HepG2 (cell line): ENCODE results near the gene UCP3. TPM values are rescaled to one million over a fixed set of nuclear protein-coding genes. Genes with fewer than 3 reads are reported as not detected.

Experiments used
- ATAC-seq: fragments of 200-7000 bp; cut with Tn5 transposase; 3 replicates; pipeline ENCODE4 v1.9.1; 2020; ENCODE audit warnings: mild to moderate bottlenecking, moderate library complexity
- BruUV-seq: library from RNA; stranded (reverse); fragments of 400-500 nt; replicated peaks from 2 replicates; lab custom pipeline; 2021; lab: Mats Ljungman, UMichigan
- CTCF ChIA-PET: fragments of 300-600 bp; formaldehyde crosslinking; extraction: SDS; loops from one replicate; lab custom pipeline; 2021; ENCODE audit warnings: low total read pairs, inconsistent platforms, low intra/inter-chr PET ratio; lab: Yijun Ruan, JAX
- POLR2A ChIA-PET: fragments of 350-600 bp; sonication (Branson Sonifier 250); formaldehyde crosslinking; loops from one replicate; lab custom pipeline; 2020; ENCODE audit warnings: antibody characterized with exemption, inconsistent platforms; lab: Yijun Ruan, JAX
- DNase-seq: peaks from one replicate; pipeline ENCODE4 v3.0.0-alpha.2; 2015; ENCODE audit warnings: low spot score
- FAIRE-seq: peaks from 3 replicates; lab custom pipeline; 2011; peaks lifted over from hg19 to GRCh38; lab: Jason Lieb, UNC
- H2AFZ ChIP-seq: one replicate; pipeline ENCODE4 v1.6.1; 2011; ENCODE audit warnings: low read length, inconsistent platforms
- H3K27ac ChIP-seq: fragments of 300-600 bp; 3 replicates; pipeline ENCODE4 v1.8.0; 2011; ENCODE audit warnings: mixed run types, mild to moderate bottlenecking, mixed read lengths, low read length, inconsistent platforms; ENCODE audit not compliant: insufficient read depth; ENCODE audit errors: extremely low read length
- H3K27me3 ChIP-seq, 2 experiments: fragments of 200-600 bp in 1 of 2; 2 replicates in 1 of 2; 3 replicates in 1 of 2; pipeline versions ENCODE4 v1.6.0 to v1.8.0; 2011; ENCODE audit warnings: low read length in 2 of 2, mild to moderate bottlenecking in 2 of 2, moderate library complexity in 2 of 2, inconsistent platforms in 1 of 2; ENCODE audit not compliant: insufficient read depth in 2 of 2, control insufficient read depth in 1 of 2
- H3K36me3 ChIP-seq, 2 experiments: fragments of 200-600 bp in 1 of 2; replicated peaks in 1 of 2; 2 replicates in 1 of 2; 3 replicates in 1 of 2; pipeline versions ENCODE4 v1.5.1 to v1.8.0; 2011; ENCODE audit warnings: low read length in 2 of 2, inconsistent platforms in 1 of 2; ENCODE audit not compliant: insufficient read depth in 2 of 2, control insufficient read depth in 1 of 2
- H3K4me1 ChIP-seq: 2 replicates; pipeline ENCODE4 v1.5.1; 2012; ENCODE audit warnings: low read length, inconsistent platforms; ENCODE audit not compliant: insufficient read depth
- H3K4me2 ChIP-seq: 2 replicates; pipeline ENCODE4 v1.6.0; 2011; ENCODE audit warnings: low read depth, low read length, inconsistent platforms
- H3K4me3 ChIP-seq, 3 experiments: fragments of 200-600 bp in 1 of 3; sonication (generic), shearing (Covaris generic) in 1 of 3; replicated peaks in 1 of 3; 2 replicates each; pipeline ENCODE4 v1.5.1; 2011 to 2016; ENCODE audit warnings: low read length in 3 of 3, inconsistent platforms in 2 of 3, low read depth in 2 of 3, mild to moderate bottlenecking in 2 of 3, control low read depth in 1 of 3, mixed read lengths in 1 of 3; ENCODE audit not compliant: insufficient read depth in 1 of 3
- H3K79me2 ChIP-seq: one replicate; pipeline ENCODE4 v1.6.1; 2011; ENCODE audit warnings: low read length, inconsistent platforms; ENCODE audit not compliant: insufficient read depth
- H3K9ac ChIP-seq: 2 replicates; pipeline ENCODE4 v1.6.0; 2011; ENCODE audit warnings: mild to moderate bottlenecking, low read depth, low read length, inconsistent platforms; ENCODE audit not compliant: insufficient read depth
- H3K9me3 ChIP-seq: 2 replicates; pipeline ENCODE4 v1.5.1; 2012; ENCODE audit warnings: mild to moderate bottlenecking, low read length
- H4K20me1 ChIP-seq: 2 replicates; pipeline ENCODE4 v1.6.0; 2011; ENCODE audit warnings: inconsistent platforms, mild to moderate bottlenecking, low read length, moderate library complexity; ENCODE audit not compliant: insufficient read depth
- KLF9 ChIP-seq: IDR thresholded peaks from 2 replicates; pipeline ENCODE4 v1.6.1; 2016; ENCODE audit warnings: low read depth
- NFYB ChIP-seq: sonication (generic); formaldehyde crosslinking; IDR thresholded peaks from 2 replicates; pipeline ENCODE4 v1.4.0; 2020; ENCODE audit warnings: missing genetic modification reagents
- PTBP1 ChIP-seq: fragments of 200-400 bp; formaldehyde crosslinking; IDR thresholded peaks from 2 replicates; pipeline ENCODE4 v1.6.1; 2018; ENCODE audit warnings: low read length, low read depth; ENCODE audit not compliant: poor library complexity, severe bottlenecking
- RAD21 ChIP-seq: fragments of 450-650 bp; formaldehyde crosslinking; IDR thresholded peaks from 2 replicates; pipeline ENCODE4 v1.5.0; 2020; ENCODE audit warnings: mild to moderate bottlenecking
- ZFP36L1 ChIP-seq: sonication (generic); formaldehyde crosslinking; IDR thresholded peaks from 2 replicates; pipeline ENCODE4 v1.8.0; 2022; ENCODE audit warnings: mild to moderate bottlenecking, missing genetic modification reagents, moderate library complexity
- ZFP36L2 ChIP-seq: sonication (generic); formaldehyde crosslinking; IDR thresholded peaks from 2 replicates; pipeline ENCODE4 v1.4.0; 2020; ENCODE audit warnings: missing genetic modification reagents
- ZKSCAN1 ChIP-seq: fragments of 150-350 bp; IDR thresholded peaks from 2 replicates; pipeline ENCODE4 v1.6.1; 2014; ENCODE audit warnings: low read length
- ZKSCAN8 ChIP-seq: IDR thresholded peaks from 2 replicates; pipeline ENCODE4 v1.6.1; 2016; ENCODE audit warnings: borderline replicate concordance, missing genetic modification reagents, missing compliant biosample characterization
- ZNF12 ChIP-seq: sonication (generic); formaldehyde crosslinking; IDR thresholded peaks from 2 replicates; pipeline ENCODE4 v1.5.0; 2020; ENCODE audit warnings: missing genetic modification reagents
- ZNF274 ChIP-seq: sonication (generic); formaldehyde crosslinking; IDR thresholded peaks from 2 replicates; pipeline ENCODE4 v1.5.1; 2020; ENCODE audit warnings: mild to moderate bottlenecking, missing genetic modification reagents
- ZNF30 ChIP-seq: sonication (generic); formaldehyde crosslinking; IDR thresholded peaks from 2 replicates; pipeline ENCODE4 v1.5.0; 2020; ENCODE audit warnings: mild to moderate bottlenecking, missing genetic modification reagents
- ZNF44 ChIP-seq: sonication (generic); formaldehyde crosslinking; IDR thresholded peaks from 2 replicates; pipeline ENCODE4 v1.5.1; 2020; ENCODE audit warnings: mild to moderate bottlenecking, missing genetic modification reagents
- ZNF672 ChIP-seq: sonication (generic); formaldehyde crosslinking; IDR thresholded peaks from 2 replicates; pipeline ENCODE4 v1.8.1; 2022; ENCODE audit warnings: missing genetic modification reagents
- ZNF709 ChIP-seq: sonication (generic); formaldehyde crosslinking; IDR thresholded peaks from 2 replicates; pipeline ENCODE4 v1.5.0; 2020; ENCODE audit warnings: mild to moderate bottlenecking, missing genetic modification reagents
- ZNF772 ChIP-seq: sonication (generic); formaldehyde crosslinking; IDR thresholded peaks from 2 replicates; pipeline ENCODE4 v1.5.0; 2020; ENCODE audit warnings: mild to moderate bottlenecking, missing genetic modification reagents
- WGBS: methylation state at CpG from one replicate; pipeline ENCODE4 v1.1.6; 2017; ENCODE audit warnings: low lambda C conversion rate; 5-methylcytosine and 5-hydroxymethylcytosine counted together
- in situ Hi-C: cut with HindIII; loops from 2 replicates; pipeline ENCODE4 v1.10.0; 2017; ENCODE audit warnings: low pct_unique_long_range_greater_than_20kb; ENCODE audit not compliant: extremely low pct_ligation_motif_present
- intact Hi-C: fragments of 100-400 bp; cut with micrococcal nuclease; formaldehyde crosslinking; loops from one replicate; pipeline ENCODE4 v1.10.0; 2022; ENCODE audit not compliant: unreplicated experiment
- polyA plus RNA-seq, 8 experiments: library from polyadenylated mRNA; depleted of rRNA in 3 of 8; stranded (reverse) in 7 of 8; unstranded in 1 of 8; fragments of >200 nt; fragmentation: Illumina TruSeq in 4 of 8; extraction: Trizol in 4 of 8; gene quantifications; 2 replicates each; pipeline versions ENCODE4 v1.2.1 to v1.2.3, GENCODE V29; 2011 to 2016; ENCODE audit warnings: low read depth in 4 of 8, missing spikeins in 1 of 8, mixed read lengths in 1 of 8; ENCODE audit not compliant: insufficient read depth in 1 of 8
- total RNA-seq, 5 experiments: library from RNA; depleted of rRNA; stranded (reverse); fragments of >200 nt; fragmentation: Illumina TruSeq; extraction: Trizol; gene quantifications; 2 replicates each; pipeline ENCODE4 v1.2.3, GENCODE V29; 2016; ENCODE audit warnings: low read depth in 1 of 5
- TF ChIP-seq, protein P1 (sequence below): sonication (generic); formaldehyde crosslinking; IDR thresholded peaks from 2 replicates; pipeline ENCODE4 v1.5.0; 2020; ENCODE audit warnings: mild to moderate bottlenecking, missing genetic modification reagents, moderate library complexity
- TF ChIP-seq, protein P2 (sequence below): sonication (generic); formaldehyde crosslinking; IDR thresholded peaks from 2 replicates; pipeline ENCODE4 v1.8.1; 2023; ENCODE audit warnings: mild to moderate bottlenecking, missing genetic modification reagents, borderline replicate concordance
- TF ChIP-seq, protein P3 (sequence below): sonication (generic); formaldehyde crosslinking; IDR thresholded peaks from 2 replicates; pipeline ENCODE4 v1.4.0; 2020; ENCODE audit warnings: missing genetic modification reagents, borderline replicate concordance

Gene UCP3
- total and polyA plus RNA-seq, 2 of the 13 experiments (the other 11 are each of a cell fraction or from before 2014, with no cell fraction given): 0.37 TPM; not detected in 1

DNA sequence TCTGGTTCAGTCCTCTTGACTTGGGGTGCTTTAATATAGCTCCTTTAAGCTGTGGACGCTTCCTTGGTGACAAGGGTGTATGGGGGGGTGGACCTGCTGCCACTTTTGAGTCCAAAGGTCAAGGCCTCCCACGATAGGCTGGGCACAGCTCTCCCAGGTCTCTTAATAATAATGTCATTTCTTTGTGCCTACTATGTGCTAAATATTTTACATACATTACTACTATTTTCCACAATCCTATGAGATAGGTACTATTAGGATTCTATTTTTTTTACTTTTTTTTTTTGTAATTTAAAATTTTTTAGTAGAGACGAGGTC is 304 bp upstream of the UCP3 start:
- Histone ChIP-seq H3K79me2 (no peaks in the 10 kb centered on the region), H3K4me1 (peaks cover 33% of the 10 kb centered on the region), H3K4me3 (no peak overlapping the region), H3K27ac (no peak overlapping the region), H2AFZ (no peak overlapping the region), H3K9me3 (no peaks in the 10 kb centered on the region), H3K36me3 (no peaks in the 10 kb centered on the region), H3K9ac (no peak overlapping the region), H3K4me2 (no peak overlapping the region), H3K27me3 (no peaks in the 10 kb centered on the region), H4K20me1 (no peaks in the 10 kb centered on the region)
- BruUV-seq: no TSS peak
- CTCF ChIA-PET: no interaction called here
- POLR2A ChIA-PET: no interaction called here
- ATAC-seq (no peak), FAIRE-seq (no peak), DNase-seq (no peak)
- intact Hi-C loops (no loop called here), in situ Hi-C loops (no loop called here)
- peak; percentile 64; the same call in 1 of the 2 replicates for TF ChIP-seq ZKSCAN1
- no peak for TF ChIP-seq ZFP36L1 (CRISPR knock-in tag)
- TF ChIP-seq RAD21: no peak
- no peak for TF ChIP-seq NFYB
- TF ChIP-seq KLF9 (CRISPR knock-in tag): no peak
- no peak for TF ChIP-seq PTBP1
- TF ChIP-seq ZFP36L2: no peak
- TF ChIP-seq ZKSCAN8 (CRISPR knock-in tag): no peak
- WGBS: 47% methylated on average over 3 of the region's 3 CpGs

DNA sequence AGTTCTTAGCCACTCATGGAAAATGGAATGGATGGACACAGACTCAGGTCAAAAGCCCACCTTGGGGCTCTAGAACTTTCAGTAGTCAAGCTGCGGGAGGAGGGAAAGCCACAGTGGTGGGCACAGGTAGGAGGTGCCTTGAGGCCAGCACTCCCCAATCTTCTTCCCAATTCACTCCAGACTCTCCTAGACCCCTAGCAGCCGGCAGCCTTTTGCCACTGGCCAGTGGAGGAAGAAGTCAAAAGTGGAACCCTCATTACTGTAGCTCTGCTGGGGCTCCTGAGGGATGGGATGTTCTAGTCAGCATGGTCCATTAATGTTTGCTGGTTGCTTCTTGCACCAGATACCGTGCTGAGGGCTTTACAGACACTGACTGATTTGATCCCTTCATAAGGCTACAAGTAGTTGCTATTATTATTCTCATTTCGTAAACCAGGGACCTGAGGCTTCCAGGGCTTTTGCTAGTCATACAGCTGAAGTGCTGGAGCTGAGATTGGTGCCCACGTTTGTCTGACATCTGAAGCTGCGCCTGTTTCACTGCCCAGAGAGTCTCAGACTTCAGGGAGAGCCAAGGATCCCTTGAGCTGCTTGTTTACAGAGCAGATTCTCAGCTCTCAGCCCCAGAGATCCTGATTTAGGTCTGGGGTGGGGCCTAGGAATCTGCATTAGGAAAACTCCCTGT is 1.1 kb downstream of the UCP3 start:
- ATAC-seq (no peak), FAIRE-seq (no peak), DNase-seq (no peak)
- Histone ChIP-seq H3K27ac (no peak overlapping the region), H3K36me3 (no peaks in the 10 kb centered on the region), H3K4me2 (no peak overlapping the region), H3K79me2 (no peaks in the 10 kb centered on the region), H3K4me3 (no peak overlapping the region), H3K9me3 (no peaks in the 10 kb centered on the region), H2AFZ (no peak overlapping the region), H3K4me1 (peaks cover 33% of the 10 kb centered on the region), H4K20me1 (no peaks in the 10 kb centered on the region), H3K9ac (no peak overlapping the region), H3K27me3 (no peaks in the 10 kb centered on the region)
- in situ Hi-C loops: no loop called here
- intact Hi-C loops: no loop called here
- no TSS peak for BruUV-seq
- 87% methylated on average over 5 of the region's 6 CpGs for WGBS
- TF ChIP-seq ZNF672 (CRISPR knock-in tag): no peak
- TF ChIP-seq ZNF12: no peak
- TF ChIP-seq, protein P1, sequence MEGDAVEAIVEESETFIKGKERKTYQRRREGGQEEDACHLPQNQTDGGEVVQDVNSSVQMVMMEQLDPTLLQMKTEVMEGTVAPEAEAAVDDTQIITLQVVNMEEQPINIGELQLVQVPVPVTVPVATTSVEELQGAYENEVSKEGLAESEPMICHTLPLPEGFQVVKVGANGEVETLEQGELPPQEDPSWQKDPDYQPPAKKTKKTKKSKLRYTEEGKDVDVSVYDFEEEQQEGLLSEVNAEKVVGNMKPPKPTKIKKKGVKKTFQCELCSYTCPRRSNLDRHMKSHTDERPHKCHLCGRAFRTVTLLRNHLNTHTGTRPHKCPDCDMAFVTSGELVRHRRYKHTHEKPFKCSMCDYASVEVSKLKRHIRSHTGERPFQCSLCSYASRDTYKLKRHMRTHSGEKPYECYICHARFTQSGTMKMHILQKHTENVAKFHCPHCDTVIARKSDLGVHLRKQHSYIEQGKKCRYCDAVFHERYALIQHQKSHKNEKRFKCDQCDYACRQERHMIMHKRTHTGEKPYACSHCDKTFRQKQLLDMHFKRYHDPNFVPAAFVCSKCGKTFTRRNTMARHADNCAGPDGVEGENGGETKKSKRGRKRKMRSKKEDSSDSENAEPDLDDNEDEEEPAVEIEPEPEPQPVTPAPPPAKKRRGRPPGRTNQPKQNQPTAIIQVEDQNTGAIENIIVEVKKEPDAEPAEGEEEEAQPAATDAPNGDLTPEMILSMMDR: no peak
- TF ChIP-seq ZNF274: no peak
- TF ChIP-seq, protein P2, sequence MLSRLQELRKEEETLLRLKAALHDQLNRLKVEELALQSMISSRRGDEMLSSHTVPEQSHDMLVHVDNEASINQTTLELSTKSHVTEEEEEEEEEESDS (CRISPR knock-in tag): no peak
- no peak for TF ChIP-seq ZNF772 (CRISPR knock-in tag)
- TF ChIP-seq ZNF709: no peak
- TF ChIP-seq ZNF44 (CRISPR knock-in tag): no peak
- TF ChIP-seq ZNF30 (CRISPR knock-in tag): no peak
- TF ChIP-seq, protein P3, sequence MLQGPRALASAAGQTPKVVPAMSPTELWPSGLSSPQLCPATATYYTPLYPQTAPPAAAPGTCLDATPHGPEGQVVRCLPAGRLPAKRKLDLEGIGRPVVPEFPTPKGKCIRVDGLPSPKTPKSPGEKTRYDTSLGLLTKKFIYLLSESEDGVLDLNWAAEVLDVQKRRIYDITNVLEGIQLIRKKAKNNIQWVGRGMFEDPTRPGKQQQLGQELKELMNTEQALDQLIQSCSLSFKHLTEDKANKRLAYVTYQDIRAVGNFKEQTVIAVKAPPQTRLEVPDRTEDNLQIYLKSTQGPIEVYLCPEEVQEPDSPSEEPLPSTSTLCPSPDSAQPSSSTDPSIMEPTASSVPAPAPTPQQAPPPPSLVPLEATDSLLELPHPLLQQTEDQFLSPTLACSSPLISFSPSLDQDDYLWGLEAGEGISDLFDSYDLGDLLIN (CRISPR knock-in tag): no peak
- ChIA-PET POLR2A (interaction anchor here (1.0 kb wide), 1 partner anchor 11 kb away, joined by 3 read pairs; no protein-coding TSS in a partner anchor), CTCF (no interaction called here)
